Hepatocyte (in vitro differentiated cells): ENCODE results near the gene THTPA. TPM values are rescaled to one million over a fixed set of nuclear protein-coding genes. Genes with fewer than 3 reads are reported as not detected.

Source experiments
- DNase-seq: peaks from one replicate; pipeline ENCODE4 v3.0.0-alpha.2; 2016; ENCODE audit warnings: low spot score
- H2AFZ ChIP-seq: fragments of 200-600 bp; sonication (generic); 2 replicates; pipeline ENCODE4 v1.6.0; 2016; ENCODE audit warnings: antibody characterized with exemption, mild to moderate bottlenecking
- H3K27ac ChIP-seq: fragments of 200-600 bp; sonication (generic); 2 replicates; pipeline ENCODE4 v1.5.1; 2016; ENCODE audit warnings: mild to moderate bottlenecking
- H3K27me3 ChIP-seq: fragments of 200-600 bp; sonication (generic); 2 replicates; pipeline ENCODE4 v1.6.1; 2016
- H3K36me3 ChIP-seq: fragments of 200-600 bp; sonication (generic); replicated peaks from 2 replicates; pipeline ENCODE4 v1.5.1; 2016; ENCODE audit warnings: low read depth; ENCODE audit not compliant: insufficient read depth
- H3K4me1 ChIP-seq: fragments of 200-600 bp; sonication (generic); 2 replicates; pipeline ENCODE4 v1.5.1; 2016; ENCODE audit warnings: mild to moderate bottlenecking, moderate library complexity; ENCODE audit not compliant: insufficient read depth
- H3K4me2 ChIP-seq: fragments of 200-600 bp; sonication (generic); 2 replicates; pipeline ENCODE4 v1.6.0; 2016
- H3K4me3 ChIP-seq: fragments of 200-600 bp; sonication (generic); 2 replicates; pipeline ENCODE4 v1.5.1; 2016; ENCODE audit warnings: mild to moderate bottlenecking
- H3K79me2 ChIP-seq: fragments of 200-600 bp; sonication (generic); 2 replicates; pipeline ENCODE4 v1.6.0; 2017; ENCODE audit warnings: mild to moderate bottlenecking
- H3K9me2 ChIP-seq: fragments of 200-600 bp; sonication (generic); replicated peaks from 2 replicates; pipeline ENCODE4 v1.6.0; 2017; ENCODE audit warnings: mild to moderate bottlenecking; ENCODE audit not compliant: insufficient read depth
- H3K9me3 ChIP-seq: fragments of 200-600 bp; sonication (generic); 2 replicates; pipeline ENCODE4 v1.5.1; 2016; ENCODE audit warnings: low read depth, mild to moderate bottlenecking
- H4K20me1 ChIP-seq: fragments of 200-600 bp; sonication (generic); 2 replicates; pipeline ENCODE4 v1.6.0; 2016; ENCODE audit warnings: mild to moderate bottlenecking; ENCODE audit not compliant: insufficient read depth, poor library complexity, severe bottlenecking
- EZH2 ChIP-seq: fragments of 200-600 bp; sonication (generic); IDR thresholded peaks from 2 replicates; pipeline ENCODE4 v1.6.1; 2016; ENCODE audit warnings: antibody characterized with exemption, mild to moderate bottlenecking, borderline replicate concordance
- EZH2phosphoT487 ChIP-seq: fragments of 200-600 bp; sonication (generic); IDR thresholded peaks from one replicate; pipeline ENCODE4 v1.6.1; 2018; ENCODE audit warnings: antibody characterized with exemption, mild to moderate bottlenecking, low read depth, moderate library complexity; ENCODE audit not compliant: unreplicated experiment, severe bottlenecking
- WGBS: methylation state at CpG from one replicate; pipeline ENCODE4 v1.1.6; 2016; ENCODE audit warnings: low lambda C conversion rate; ENCODE audit errors: missing lambda C conversion rate; 5-methylcytosine and 5-hydroxymethylcytosine counted together
- polyA plus RNA-seq: library from polyadenylated mRNA; unstranded; fragments of >200 nt; fragmentation: Nextera tagmentation; extraction: Ambion mirVana; gene quantifications from 2 replicates; pipeline ENCODE4 v1.2.1, GENCODE V29; 2016
- total RNA-seq: library from RNA; depleted of rRNA; stranded (reverse); fragments of >200 nt; gene quantifications from 2 replicates; pipeline ENCODE4 v1.2.3, GENCODE V29; 2014
- TF ChIP-seq, protein P1 (sequence below): fragments of 200-600 bp; sonication (generic); IDR thresholded peaks from 2 replicates; pipeline ENCODE4 v1.5.1; 2016; ENCODE audit warnings: antibody characterized with exemption, mild to moderate bottlenecking; ENCODE audit not compliant: poor library complexity

THTPA gene
- total and polyA plus RNA-seq, 2 experiments from 2014 or later = 13.5 to 15.5 TPM

DNA sequence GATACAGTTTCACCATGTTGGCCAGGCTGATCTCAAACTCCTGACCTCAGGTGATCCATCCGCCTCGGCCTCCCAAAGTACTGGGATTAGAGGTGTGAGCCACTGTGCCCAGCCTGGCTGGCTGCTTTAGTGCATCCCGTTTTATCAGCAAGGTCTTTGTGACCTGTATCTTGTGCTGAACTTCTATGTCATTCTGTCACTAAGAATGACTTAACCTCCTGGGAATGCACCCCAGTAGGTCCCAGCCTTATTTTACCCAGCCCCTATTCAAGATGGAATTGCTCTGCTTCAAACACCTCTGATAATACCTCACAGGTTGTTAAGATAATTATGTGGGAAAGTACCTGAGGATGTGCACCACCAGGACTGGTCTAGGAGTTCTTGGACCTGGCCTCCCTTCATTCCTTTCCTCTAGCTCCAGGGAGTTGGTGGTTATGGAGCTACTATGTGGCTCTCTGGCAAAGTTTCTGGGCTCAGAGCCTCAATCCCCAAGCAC, 48.7 kb downstream of the THTPA start:
- no peak overlapping the region for H3K4me3 ChIP-seq
- peak; percentile 25 for DNase-seq
- peaks cover 3% of the 10 kb centered on the region for H3K4me1 ChIP-seq
- H2AFZ ChIP-seq = no peak overlapping the region
- no peak overlapping the region for H3K4me2 ChIP-seq
- no peaks in the 10 kb centered on the region for H3K36me3 ChIP-seq
- H3K27ac ChIP-seq = peak overlapping the region; percentile 62
- WGBS = 71% methylated on average over 3 of the region's 3 CpGs
- no peaks in the 10 kb centered on the region for H3K9me3 ChIP-seq
- H3K9me2 ChIP-seq = no peaks in the 10 kb centered on the region
- H4K20me1 ChIP-seq = no peaks in the 10 kb centered on the region
- no peaks in the 10 kb centered on the region for H3K27me3 ChIP-seq
- H3K79me2 ChIP-seq = no peaks in the 10 kb centered on the region
- no peak for TF ChIP-seq EZH2
- TF ChIP-seq, protein P1, sequence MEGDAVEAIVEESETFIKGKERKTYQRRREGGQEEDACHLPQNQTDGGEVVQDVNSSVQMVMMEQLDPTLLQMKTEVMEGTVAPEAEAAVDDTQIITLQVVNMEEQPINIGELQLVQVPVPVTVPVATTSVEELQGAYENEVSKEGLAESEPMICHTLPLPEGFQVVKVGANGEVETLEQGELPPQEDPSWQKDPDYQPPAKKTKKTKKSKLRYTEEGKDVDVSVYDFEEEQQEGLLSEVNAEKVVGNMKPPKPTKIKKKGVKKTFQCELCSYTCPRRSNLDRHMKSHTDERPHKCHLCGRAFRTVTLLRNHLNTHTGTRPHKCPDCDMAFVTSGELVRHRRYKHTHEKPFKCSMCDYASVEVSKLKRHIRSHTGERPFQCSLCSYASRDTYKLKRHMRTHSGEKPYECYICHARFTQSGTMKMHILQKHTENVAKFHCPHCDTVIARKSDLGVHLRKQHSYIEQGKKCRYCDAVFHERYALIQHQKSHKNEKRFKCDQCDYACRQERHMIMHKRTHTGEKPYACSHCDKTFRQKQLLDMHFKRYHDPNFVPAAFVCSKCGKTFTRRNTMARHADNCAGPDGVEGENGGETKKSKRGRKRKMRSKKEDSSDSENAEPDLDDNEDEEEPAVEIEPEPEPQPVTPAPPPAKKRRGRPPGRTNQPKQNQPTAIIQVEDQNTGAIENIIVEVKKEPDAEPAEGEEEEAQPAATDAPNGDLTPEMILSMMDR = no peak
- no peak for TF ChIP-seq EZH2phosphoT487

DNA sequence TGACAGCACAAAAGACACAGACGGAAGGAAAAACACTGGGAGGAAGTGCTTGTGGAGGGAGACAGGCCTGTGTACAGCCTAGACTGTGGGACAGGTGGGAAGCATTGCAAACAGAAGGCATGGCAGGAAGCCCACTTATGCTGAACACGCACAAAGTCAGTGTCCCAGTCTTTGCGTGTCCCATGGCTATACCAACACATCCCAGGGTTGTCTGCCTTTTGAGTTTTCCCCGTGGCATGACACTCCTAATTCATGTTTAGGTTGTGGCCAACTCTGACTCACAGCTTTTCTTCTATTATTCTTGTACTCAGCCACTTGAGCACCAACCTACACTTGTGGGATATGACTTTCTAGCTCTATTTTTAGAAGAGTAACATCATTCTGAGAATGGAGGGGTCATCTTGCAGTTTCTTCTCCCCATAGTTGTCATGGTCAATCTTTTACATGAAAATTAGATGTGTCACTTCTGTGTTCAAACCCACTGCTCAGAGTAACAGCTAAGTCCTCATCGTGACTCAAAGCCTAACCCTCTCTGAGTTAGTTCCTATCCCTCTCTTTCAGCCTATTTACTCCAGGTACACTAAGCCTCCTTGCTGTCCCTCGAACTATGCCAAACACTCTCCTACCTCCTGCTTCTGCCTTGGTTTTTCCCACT, 50.0 kb downstream of the THTPA start:
- H3K4me3 ChIP-seq = no peak overlapping the region

DNA sequence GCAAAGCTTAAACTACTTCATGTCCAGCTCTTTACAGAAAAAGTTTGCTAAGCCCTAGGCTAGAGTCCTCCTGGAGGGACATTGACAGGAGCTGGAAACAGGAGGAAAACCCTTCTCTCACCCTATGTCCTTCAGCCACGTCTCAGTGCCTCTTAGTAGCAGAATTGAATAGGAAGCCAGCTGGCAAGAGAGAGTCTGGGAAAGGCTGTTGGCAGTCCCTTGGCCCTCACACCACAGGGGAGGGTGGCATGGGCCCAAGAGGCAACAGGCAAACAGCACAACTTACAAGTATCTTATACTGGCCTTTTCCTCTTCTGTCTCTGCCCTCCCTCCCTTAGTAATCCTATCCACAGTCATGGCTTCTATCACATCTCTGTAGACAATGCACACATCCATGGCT, 52.4 kb downstream of the THTPA start:
- Histone ChIP-seq H3K9me2 (no peaks in the 10 kb centered on the region), H3K27me3 (no peaks in the 10 kb centered on the region), H3K36me3 (no peaks in the 10 kb centered on the region), H4K20me1 (no peaks in the 10 kb centered on the region), H3K27ac (peak overlapping the region; percentile 70), H3K4me3 (no peak overlapping the region), H2AFZ (no peak overlapping the region), H3K79me2 (no peaks in the 10 kb centered on the region), H3K4me1 (peaks cover 28% of the 10 kb centered on the region), H3K9me3 (no peaks in the 10 kb centered on the region), H3K4me2 (no peak overlapping the region)
- TF ChIP-seq EZH2 = no peak
- TF ChIP-seq, protein P1 = no peak
- TF ChIP-seq EZH2phosphoT487 = no peak
- 36% methylated on average over 1 of the region's 1 CpG for WGBS
- DNase-seq = no peak

More for the DNA sequence above, 50.0 kb downstream of the THTPA start:
- Histone ChIP-seq H3K27ac (no peak overlapping the region), H3K9me2 (no peaks in the 10 kb centered on the region), H2AFZ (no peak overlapping the region), H3K9me3 (no peaks in the 10 kb centered on the region), H3K36me3 (no peaks in the 10 kb centered on the region), H4K20me1 (no peaks in the 10 kb centered on the region), H3K4me1 (peaks cover 15% of the 10 kb centered on the region), H3K4me2 (no peak overlapping the region), H3K79me2 (no peaks in the 10 kb centered on the region), H3K27me3 (no peaks in the 10 kb centered on the region)
- DNase-seq = no peak
- WGBS = 74% methylated on average over 6 of the region's 6 CpGs
- TF ChIP-seq EZH2 = no peak
- TF ChIP-seq, protein P1 = no peak
- TF ChIP-seq EZH2phosphoT487 = no peak
